ENCODE measurements around the gene TRPM5. TPM values are rescaled to one million over a fixed set of nuclear protein-coding genes. Genes with fewer than 3 reads are reported as not detected.

TRPM5 gene
- total and polyA plus RNA-seq, 9 of the 15 experiments (the other 6 are each of a cell fraction or from before 2014, with no cell fraction given) = not detected

- Histone ChIP-seq H3K9me1 (ENCODE audit: control insufficient read depth, insufficient read depth, low read length) (no peaks in the 10 kb centered on the region), H3K79me2 (ENCODE audit: control insufficient read depth, insufficient read depth, low read length) (peaks cover 28% of the 10 kb centered on the region), H4K20me1 (replicated peaks; ENCODE audit: control insufficient read depth, insufficient read depth, low read length) (no peaks in the 10 kb centered on the region), H3K4me3 (peak overlapping the region; percentile 87), H3K36me3 (ENCODE audit: control insufficient read depth, insufficient read depth, low read length) (peaks cover 44% of the 10 kb centered on the region; the same call in 1 of the 3 replicates), H2AFZ (ENCODE audit: low read depth, low read length) (peak overlapping the region; percentile 72; the same call in 1 of the 2 replicates), H3K4me1 (replicated peaks in 1 of 2; ENCODE audit: control insufficient read depth in 2 of 2, insufficient read depth in 2 of 2, low read length in 2 of 2) (peaks cover 12 to 72% of the 10 kb centered on the region in 2 experiments; a peak in 4 of 5 replicates), H3K4me2 (ENCODE audit: insufficient read depth, low read length) (peak overlapping the region; percentile 95), H3K27ac (ENCODE audit: extremely low read depth, low read depth, low read length) (peak overlapping the region; percentile 77), H3K27me3 (ENCODE audit: control insufficient read depth in 2 of 2, insufficient read depth in 2 of 2, low read length in 2 of 2) (no peaks in the 10 kb centered on the region), H3K9ac (ENCODE audit: insufficient read depth in 1 of 2, low read depth in 2 of 2, low read length in 2 of 2) (peak overlapping the region; percentile 94 to 95), H3K9me3 (replicated peaks; ENCODE audit: control insufficient read depth, insufficient read depth, low read depth, low read length) (no peaks in the 10 kb centered on the region)
- FAIRE-seq (no peak), DNase-seq (ENCODE audit: extremely low read depth in 1 of 4, low spot score in 3 of 4) (no peak), ATAC-seq (no peak)
- ChIA-PET POLR2A (interaction anchor here (0.6 to 2.3 kb wide), 9 partner anchors 11 to 366 kb away, joined by 3 to 11 read pairs (median 4); partner anchors contain the start of gene CD81), CTCF (ENCODE audit: low intra/inter-chr PET ratio) (interaction anchor here (0.6 to 1.6 kb wide), 3 partner anchors 20 to 491 kb away, joined by 3 to 5 read pairs (median 3); no protein-coding TSS in a partner anchor)
- intact Hi-C loops (cut with micrococcal nuclease) = loop anchor here (1.0 to 5.0 kb wide), 2 partner anchors 19 to 94 kb away; no protein-coding TSS in a partner anchor
- BruUV-seq (replicated peaks) = TSS peak; percentile 69
- in situ Hi-C loops (cut with MboI) = no loop called here
- under 1% methylated on average over 48 of the region's 55 CpGs for WGBS (ENCODE audit: insufficient coverage, low coverage, missing lambda C conversion rate)
- no peak for TF ChIP-seq ZFP91 (CRISPR knock-in tag; IDR thresholded peaks at IDR 0.05)
- TF ChIP-seq ELF4 (CRISPR knock-in tag; IDR thresholded peaks at IDR 0.05) = no peak
- peak; percentile 69; the same call in 1 of the 2 replicates for TF ChIP-seq STAT6 (CRISPR knock-in tag; IDR thresholded peaks at IDR 0.05)
- TF ChIP-seq TAF7 (tag; IDR thresholded peaks at IDR 0.05) = 0 out of 2 replicates have a peak, but pooled peaks have one; percentile 33
- peak in 1 of 2 experiments; percentile 31; a peak in 1 of 4 replicates for TF ChIP-seq HDAC1 (IDR thresholded peaks at IDR 0.05)
- no peak for TF ChIP-seq HDAC3 (IDR thresholded peaks at IDR 0.05; ENCODE audit: borderline replicate concordance, partially characterized antibody)
- 0 out of 2 replicates have a peak, but pooled peaks have one; percentile 24 for TF ChIP-seq RBM14 (IDR thresholded peaks at IDR 0.05; ENCODE audit: borderline replicate concordance, insufficient read depth, low read depth, low read length)
- TF ChIP-seq MYNN (IDR thresholded peaks at IDR 0.05) = no peak
- TF ChIP-seq MYNN (CRISPR knock-in tag; IDR thresholded peaks at IDR 0.05) = no peak
- 0 out of 2 replicates have a peak, but pooled peaks have one; percentile 17 for TF ChIP-seq RB1 (IDR thresholded peaks at IDR 0.05; ENCODE audit: low read depth)
- TF ChIP-seq FOXJ2 (tag; IDR thresholded peaks at IDR 0.05) = peak; percentile 30
- peak; percentile 78 for TF ChIP-seq SAP30 (IDR thresholded peaks at IDR 0.05; ENCODE audit: borderline replicate concordance, insufficient read depth, low read depth, low read length, poor library complexity, severe bottlenecking)
- TF ChIP-seq ZFX (CRISPR knock-in tag; IDR thresholded peaks at IDR 0.05) = peak; percentile 77
- TF ChIP-seq FOXM1 (IDR thresholded peaks at IDR 0.05; ENCODE audit: low read depth) = no peak
- TF ChIP-seq FOXM1 (CRISPR knock-in tag; IDR thresholded peaks at IDR 0.05; ENCODE audit: low read depth) = 0 out of 2 replicates have a peak, but pooled peaks have one; percentile 35
These were observed 43.4 kb downstream of the TRPM5 start for GRCh38 chr11:2400762-2401435.

Data from K562 (cell line).